Trophoblast cell (in vitro differentiated cells and primary cell): Measurements from ENCODE around the gene LDLRAD2.
A peak's percentile ranks its signal among the peaks of the same experiment; 100 is the strongest.

Source experiments
- DNase-seq, 2 donors: peaks; one replicate each; pipeline ENCODE4 v3.0.0-alpha.2; 2016
- H2AFZ ChIP-seq: 2 replicates; pipeline ENCODE4 v1.6.1; 2013; ENCODE audit warnings: low read length, moderate library complexity, mild to moderate bottlenecking; ENCODE audit not compliant: insufficient read depth, poor library complexity
- H2AK5ac ChIP-seq: 2 replicates; pipeline ENCODE4 v1.6.1; 2013; ENCODE audit warnings: mild to moderate bottlenecking, low read length
- H2BK120ac ChIP-seq: 2 replicates; pipeline ENCODE4 v1.6.1; 2013; ENCODE audit warnings: low read length, mild to moderate bottlenecking, moderate library complexity; ENCODE audit not compliant: insufficient read depth, poor library complexity
- H2BK12ac ChIP-seq: 2 replicates; pipeline ENCODE4 v1.6.1; 2013; ENCODE audit warnings: mild to moderate bottlenecking, low read length, moderate library complexity
- H2BK5ac ChIP-seq: 2 replicates; pipeline ENCODE4 v1.6.1; 2013; ENCODE audit warnings: low read length, low read depth, moderate library complexity, mild to moderate bottlenecking; ENCODE audit not compliant: poor library complexity
- H3K14ac ChIP-seq: 2 replicates; pipeline ENCODE4 v1.6.1; 2013; ENCODE audit warnings: mild to moderate bottlenecking, low read length
- H3K18ac ChIP-seq: 2 replicates; pipeline ENCODE4 v1.6.1; 2013; ENCODE audit warnings: mild to moderate bottlenecking, low read length
- H3K23ac ChIP-seq: 2 replicates; pipeline ENCODE4 v1.6.1; 2013; ENCODE audit warnings: low read length
- H3K27ac ChIP-seq: 2 replicates; pipeline ENCODE4 v1.5.1; 2013; ENCODE audit warnings: low read depth, mild to moderate bottlenecking, inconsistent platforms, low read length, moderate library complexity
- H3K27me3 ChIP-seq: 2 replicates; pipeline ENCODE4 v1.6.1; 2013; ENCODE audit warnings: inconsistent platforms, mild to moderate bottlenecking, low read length, moderate library complexity; ENCODE audit not compliant: insufficient read depth
- H3K36me3 ChIP-seq, 2 experiments: 1 replicate in 1 of 2; 2 replicates in 1 of 2; pipeline ENCODE4 v1.6.1; 2013; ENCODE audit warnings: low read length in 2 of 2, mild to moderate bottlenecking in 2 of 2, moderate library complexity in 1 of 2; ENCODE audit not compliant: insufficient read depth in 2 of 2, control insufficient read depth in 1 of 2
- H3K4ac ChIP-seq: 2 replicates; pipeline ENCODE4 v1.6.1; 2013; ENCODE audit warnings: low read depth, mild to moderate bottlenecking, low read length, moderate library complexity
- H3K4me1 ChIP-seq, 2 experiments: 1 replicate in 1 of 2; 2 replicates in 1 of 2; pipeline ENCODE4 v1.6.1; 2013; ENCODE audit warnings: low read length in 2 of 2, mild to moderate bottlenecking in 2 of 2, moderate library complexity in 1 of 2; ENCODE audit not compliant: insufficient read depth in 2 of 2, control insufficient read depth in 1 of 2
- H3K4me2 ChIP-seq: 2 replicates; pipeline ENCODE4 v1.6.1; 2013; ENCODE audit warnings: inconsistent platforms, mild to moderate bottlenecking, low read length, moderate library complexity
- H3K4me3 ChIP-seq: 2 replicates; pipeline ENCODE4 v1.5.1; 2013; ENCODE audit warnings: mild to moderate bottlenecking, low read depth, low read length, inconsistent platforms
- H3K79me1 ChIP-seq: one replicate; pipeline ENCODE4 v1.6.1; 2013; ENCODE audit warnings: low read length
- H3K79me2 ChIP-seq: 2 replicates; pipeline ENCODE4 v1.6.1; 2013; ENCODE audit warnings: low read length, mild to moderate bottlenecking; ENCODE audit not compliant: control insufficient read depth, insufficient read depth, poor library complexity
- H3K9ac ChIP-seq: 2 replicates; pipeline ENCODE4 v1.6.1; 2013; ENCODE audit warnings: mild to moderate bottlenecking, low read length
- H3K9me3 ChIP-seq: 2 replicates; pipeline ENCODE4 v1.6.1; 2013; ENCODE audit warnings: low read depth, mild to moderate bottlenecking, control low read depth, inconsistent platforms, low read length; ENCODE audit not compliant: insufficient read depth
- H4K12ac ChIP-seq: 2 replicates; pipeline ENCODE4 v1.6.1; 2013; ENCODE audit warnings: low read depth, mild to moderate bottlenecking, low read length, moderate library complexity
- H4K8ac ChIP-seq: 2 replicates; pipeline ENCODE4 v1.6.1; 2013; ENCODE audit warnings: low read depth, mild to moderate bottlenecking, low read length, moderate library complexity
- H4K91ac ChIP-seq: one replicate; pipeline ENCODE4 v1.6.1; 2013; ENCODE audit warnings: low read depth, mild to moderate bottlenecking, low read length, moderate library complexity
- WGBS: extraction: QIAGEN DNeasy Blood & Tissue Kit; methylation state at CpG from one replicate; pipeline ENCODE4 v1.1.7; 2013; ENCODE audit warnings: missing lambda C conversion rate; ENCODE audit not compliant: insufficient read length, insufficient coverage; ENCODE audit errors: extremely low coverage; 5-methylcytosine and 5-hydroxymethylcytosine counted together

Gene LDLRAD2

DNA sequence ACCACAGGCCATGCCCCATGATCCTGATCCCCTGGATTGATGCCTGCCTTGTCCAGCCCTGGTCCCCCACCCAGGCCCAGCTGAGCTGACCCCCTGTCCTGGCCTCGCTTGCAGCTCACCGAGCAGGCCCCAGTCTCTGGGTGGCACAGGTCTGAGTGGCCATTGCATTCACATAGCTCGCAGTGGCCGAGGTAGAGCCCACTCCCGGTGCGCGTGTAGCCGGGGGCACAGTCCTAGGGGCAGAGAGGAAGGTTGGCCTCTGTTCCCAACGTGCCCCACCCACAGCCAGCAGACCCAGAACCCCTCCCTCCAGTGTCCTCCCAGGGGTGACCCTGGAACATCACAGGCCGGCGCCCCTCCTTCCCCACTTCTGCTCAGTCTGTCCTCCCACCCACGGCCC is 51.9 kb downstream of the LDLRAD2 start:
- Histone ChIP-seq H3K79me1 (no peaks in the 10 kb centered on the region), H3K18ac (no peak overlapping the region), H3K4me2 (no peak overlapping the region), H4K91ac (no peak overlapping the region), H3K27ac (no peak overlapping the region), H3K23ac (no peak overlapping the region), H3K9ac (no peak overlapping the region), H2BK120ac (no peak overlapping the region), H4K8ac (no peak overlapping the region), H4K12ac (no peak overlapping the region), H3K14ac (no peak overlapping the region), H2BK5ac (no peak overlapping the region), H3K36me3 (peaks cover 79 to 83% of the 10 kb centered on the region in 2 experiments), H2BK12ac (no peak overlapping the region), H3K27me3 (no peaks in the 10 kb centered on the region), H2AK5ac (no peak overlapping the region), H2AFZ (no peak overlapping the region), H3K9me3 (peaks cover 12% of the 10 kb centered on the region), H3K4me3 (no peak overlapping the region), H3K4ac (no peak overlapping the region), H3K79me2 (no peaks in the 10 kb centered on the region), H3K4me1 (no peaks in the 10 kb centered on the region)
- DNase-seq: no peak
- WGBS: no CpG with 5 or more reads among the region's 12 CpGs

- Histone ChIP-seq H3K27ac (no peak overlapping the region), H3K79me1 (no peaks in the 10 kb centered on the region), H4K8ac (no peak overlapping the region), H3K9me3 (peaks cover 8% of the 10 kb centered on the region), H3K4me2 (no peak overlapping the region), H2BK12ac (no peak overlapping the region), H2AFZ (no peak overlapping the region), H3K4ac (no peak overlapping the region), H3K23ac (no peak overlapping the region), H2AK5ac (no peak overlapping the region), H3K14ac (no peak overlapping the region), H2BK5ac (no peak overlapping the region), H3K9ac (no peak overlapping the region), H3K4me3 (no peak overlapping the region), H3K4me1 (no peaks in the 10 kb centered on the region), H2BK120ac (no peak overlapping the region), H4K91ac (no peak overlapping the region), H3K27me3 (no peaks in the 10 kb centered on the region), H3K18ac (no peak overlapping the region), H3K36me3 (peaks cover 78 to 82% of the 10 kb centered on the region in 2 experiments), H4K12ac (no peak overlapping the region), H3K79me2 (no peaks in the 10 kb centered on the region)
- WGBS: no CpG with 5 or more reads among the region's 27 CpGs
- DNase-seq: no peak
Measured at GRCh38 chr1:21864730-21865129, 52.7 kb downstream of the LDLRAD2 start.

GRCh38 chr1:21865609-21865942 is 53.5 kb downstream of the LDLRAD2 start:
- H4K12ac ChIP-seq: no peak overlapping the region
- H3K4me1 ChIP-seq: no peaks in the 10 kb centered on the region
- peaks cover 78 to 82% of the 10 kb centered on the region in 2 experiments for H3K36me3 ChIP-seq
- no CpG with 5 or more reads among the region's 7 CpGs for WGBS
- H3K4me2 ChIP-seq: no peak overlapping the region
- H2BK12ac ChIP-seq: no peak overlapping the region
- no peaks in the 10 kb centered on the region for H3K79me1 ChIP-seq
- H3K23ac ChIP-seq: no peak overlapping the region
- DNase-seq: no peak
- H2BK5ac ChIP-seq: no peak overlapping the region
- no peak overlapping the region for H2AFZ ChIP-seq
- H3K4ac ChIP-seq: no peak overlapping the region
- H2AK5ac ChIP-seq: no peak overlapping the region
- H4K8ac ChIP-seq: no peak overlapping the region
- no peaks in the 10 kb centered on the region for H3K79me2 ChIP-seq
- H2BK120ac ChIP-seq: no peak overlapping the region
- no peak overlapping the region for H4K91ac ChIP-seq
- H3K9ac ChIP-seq: no peak overlapping the region
- no peak overlapping the region for H3K27ac ChIP-seq
- no peak overlapping the region for H3K14ac ChIP-seq
- no peak overlapping the region for H3K4me3 ChIP-seq
- H3K9me3 ChIP-seq: peaks cover 8% of the 10 kb centered on the region
- no peaks in the 10 kb centered on the region for H3K27me3 ChIP-seq
- no peak overlapping the region for H3K18ac ChIP-seq

DNA sequence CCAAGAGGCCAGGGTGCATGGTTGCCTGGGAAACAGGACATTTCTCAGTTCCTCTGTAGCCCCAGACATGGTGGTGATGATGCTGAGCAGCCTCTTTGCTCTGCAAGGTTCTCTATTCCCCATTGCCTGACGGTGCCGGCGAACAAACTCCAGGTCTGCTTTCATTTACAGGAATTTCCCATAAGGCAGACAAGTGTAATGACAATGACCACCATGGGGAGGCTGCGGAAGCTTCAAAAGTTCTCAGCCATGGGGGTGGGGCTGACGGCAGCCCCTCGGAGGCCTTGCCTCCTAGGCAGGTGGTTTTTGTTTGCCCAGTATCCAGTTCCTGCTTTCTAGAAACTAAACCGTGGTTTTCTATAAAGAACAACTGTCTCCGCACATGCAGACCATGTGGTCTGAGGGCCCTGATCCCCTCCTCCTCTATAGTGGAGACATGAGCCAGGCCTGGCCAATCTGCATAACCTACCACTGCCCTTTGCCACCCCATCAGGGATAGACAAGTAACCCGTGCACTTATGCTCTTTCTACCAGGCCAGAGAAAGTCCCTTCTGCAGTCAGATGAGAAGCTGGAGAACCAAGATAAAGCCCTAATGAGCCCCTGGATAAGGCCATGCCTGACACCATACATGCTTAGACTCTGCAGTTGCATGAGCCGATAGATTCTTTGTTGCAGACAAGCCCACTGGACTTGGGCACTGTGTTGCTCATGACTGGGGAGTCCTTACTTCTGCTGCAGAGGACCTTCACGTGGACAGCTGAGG is 54.1 kb downstream of the LDLRAD2 start:
- Histone ChIP-seq H3K79me1 (no peaks in the 10 kb centered on the region), H3K36me3 (peaks cover 77 to 81% of the 10 kb centered on the region in 2 experiments), H4K8ac (no peak overlapping the region), H2BK12ac (no peak overlapping the region), H3K4me1 (no peaks in the 10 kb centered on the region), H3K23ac (no peak overlapping the region), H3K18ac (no peak overlapping the region), H2BK5ac (no peak overlapping the region), H2AK5ac (no peak overlapping the region), H3K27me3 (no peaks in the 10 kb centered on the region), H4K91ac (no peak overlapping the region), H4K12ac (no peak overlapping the region), H3K4ac (no peak overlapping the region), H3K14ac (no peak overlapping the region), H2BK120ac (no peak overlapping the region), H3K4me2 (no peak overlapping the region), H3K27ac (no peak overlapping the region), H2AFZ (no peak overlapping the region), H3K9ac (no peak overlapping the region), H3K79me2 (no peaks in the 10 kb centered on the region), H3K4me3 (no peak overlapping the region), H3K9me3 (peaks cover 8% of the 10 kb centered on the region)
- peak; percentile 13 to 39 for DNase-seq
- no CpG with 5 or more reads among the region's 11 CpGs for WGBS
